Nephron progenitor cell (in vitro differentiated cells): ENCODE data around the gene ASXL1.

Experiments
- DNase-seq: peaks from one replicate; pipeline ENCODE4 v3.0.0; 2021
- H3K27ac Mint-ChIP-seq: 2 replicates; pipeline ENCODE4 v1.8.0; 2021; ENCODE audit warnings: mild to moderate bottlenecking, moderate library complexity, mixed read lengths
- H3K27me3 Mint-ChIP-seq: 2 replicates; pipeline ENCODE4 v1.8.0; 2021; ENCODE audit warnings: mild to moderate bottlenecking, low read depth, mixed read lengths; ENCODE audit not compliant: poor library complexity
- H3K36me3 Mint-ChIP-seq: 2 replicates; pipeline ENCODE4 v1.8.0; 2021; ENCODE audit warnings: low read depth, mixed read lengths
- H3K4me1 Mint-ChIP-seq: 2 replicates; pipeline ENCODE4 v1.8.0; 2021; ENCODE audit warnings: mixed read lengths
- H3K4me3 Mint-ChIP-seq: 2 replicates; pipeline ENCODE4 v1.8.0; 2021; ENCODE audit warnings: mild to moderate bottlenecking, moderate library complexity, mixed read lengths
- H3K9me3 Mint-ChIP-seq: 2 replicates; pipeline ENCODE4 v1.8.0; 2021; ENCODE audit warnings: mild to moderate bottlenecking, moderate library complexity, mixed read lengths
- CTCF ChIP-seq: fragments of 200-600 bp; sonication (generic); IDR thresholded peaks from 2 replicates; pipeline ENCODE4 v1.5.0; 2021; ENCODE audit warnings: antibody characterized with exemption

The ASXL1 gene

GRCh38 chr20:32468313-32468640 is 110.1 kb downstream of the ASXL1 start:
- Mint-ChIP-seq H3K4me3 (no peak overlapping the region), H3K27ac (no peak overlapping the region), H3K27me3 (no peaks in the 10 kb centered on the region), H3K4me1 (peaks cover 83% of the 10 kb centered on the region), H3K9me3 (no peaks in the 10 kb centered on the region), H3K36me3 (peaks cover 7% of the 10 kb centered on the region)
- DNase-seq = no peak
- TF ChIP-seq CTCF = no peak

DNA sequence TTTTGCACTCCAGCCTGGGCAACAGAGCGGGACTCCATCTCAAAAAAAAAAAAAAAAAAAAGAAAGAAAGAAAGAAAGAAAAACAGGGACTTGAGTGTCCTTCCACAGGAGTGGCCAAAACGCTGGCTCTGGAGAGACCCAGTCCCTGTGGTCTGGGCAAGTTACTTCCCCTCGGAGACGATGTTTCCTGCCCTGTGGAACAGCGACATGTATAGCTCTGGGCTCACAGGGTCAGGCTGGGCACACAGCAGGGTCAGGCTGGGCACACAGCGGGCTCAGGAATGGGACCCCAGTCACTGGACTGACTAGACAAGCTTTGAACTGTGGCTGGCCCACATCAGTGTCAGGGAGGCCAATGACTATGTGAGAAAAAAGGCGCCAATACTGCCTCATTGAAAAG is 110.7 kb downstream of the ASXL1 start:
- TF ChIP-seq CTCF = no peak
- Mint-ChIP-seq H3K36me3 (peaks cover 11% of the 10 kb centered on the region), H3K27me3 (no peaks in the 10 kb centered on the region), H3K4me1 (peaks cover 83% of the 10 kb centered on the region), H3K9me3 (no peaks in the 10 kb centered on the region), H3K4me3 (no peak overlapping the region), H3K27ac (no peak overlapping the region)
- DNase-seq = no peak

DNA sequence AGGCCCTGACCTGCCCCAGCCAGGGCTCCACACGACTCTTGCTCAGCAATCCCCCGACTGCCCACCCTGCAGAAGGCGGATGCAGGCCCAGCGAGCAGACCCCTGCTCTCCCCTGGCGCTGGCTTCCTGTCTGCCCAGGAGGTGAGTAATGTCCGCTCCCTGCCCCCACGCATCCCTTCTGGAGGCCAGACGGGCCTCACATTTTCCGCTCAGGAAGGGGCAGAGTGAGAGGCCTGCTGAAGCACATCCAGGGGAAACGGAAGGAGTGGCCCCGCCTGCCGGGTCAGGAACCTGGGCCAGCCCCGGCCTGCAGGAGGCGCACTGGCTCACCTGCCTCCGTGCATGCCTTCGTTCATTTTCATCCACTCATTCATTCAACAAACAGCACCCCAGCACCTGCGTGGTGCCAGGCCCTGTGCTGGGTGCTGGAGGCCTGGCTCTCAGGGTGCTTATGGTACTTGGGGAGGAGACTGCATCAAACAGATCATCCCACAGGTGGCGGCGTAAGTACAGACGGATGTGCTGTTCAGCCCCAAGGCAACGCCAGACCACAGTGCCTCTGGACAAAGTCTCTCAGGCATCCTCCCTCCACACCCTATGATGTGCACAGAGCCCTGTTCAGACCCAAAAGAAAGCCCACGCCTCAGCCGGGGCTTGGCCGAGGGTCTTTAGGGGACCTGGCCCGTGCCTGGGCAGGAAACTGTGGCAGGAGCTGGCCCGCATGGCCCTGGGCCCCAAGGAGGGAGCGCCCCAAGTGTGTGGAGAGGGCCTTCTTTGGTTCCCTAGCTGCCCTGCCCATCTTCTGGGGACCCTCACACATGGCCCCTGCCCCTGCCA is 112.1 kb downstream of the ASXL1 start:
- Mint-ChIP-seq H3K27ac (peak overlapping the region; percentile 97), H3K4me1 (peaks cover 81% of the 10 kb centered on the region), H3K4me3 (no peak overlapping the region), H3K27me3 (no peaks in the 10 kb centered on the region), H3K9me3 (no peaks in the 10 kb centered on the region), H3K36me3 (peaks cover 11% of the 10 kb centered on the region)
- peak; percentile 60 for DNase-seq
- peak; percentile 49 for TF ChIP-seq CTCF

DNA sequence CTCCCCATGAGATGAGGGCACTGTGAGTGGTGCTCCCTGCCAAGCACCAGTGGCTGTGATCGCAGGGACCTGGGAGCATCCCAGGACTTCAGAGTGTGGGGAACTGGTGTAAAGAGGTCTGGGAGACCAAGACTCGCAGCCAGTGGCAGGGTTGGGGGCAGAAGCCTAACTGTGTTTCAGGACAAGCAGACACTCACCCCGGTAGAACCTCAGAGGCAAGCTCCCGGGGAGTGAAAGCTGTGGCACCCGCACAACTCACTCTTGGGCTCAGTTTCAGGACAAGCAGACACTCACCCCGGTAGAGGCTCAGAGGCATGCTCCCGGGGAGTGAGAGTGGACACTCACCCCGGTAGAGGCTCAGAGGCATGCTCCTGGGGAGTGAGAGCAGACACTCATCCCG is 112.8 kb downstream of the ASXL1 start:
- Mint-ChIP-seq H3K27ac (peak overlapping the region; percentile 97), H3K36me3 (peaks cover 11% of the 10 kb centered on the region), H3K4me1 (peaks cover 81% of the 10 kb centered on the region), H3K9me3 (no peaks in the 10 kb centered on the region), H3K27me3 (no peaks in the 10 kb centered on the region), H3K4me3 (no peak overlapping the region)
- no peak for DNase-seq
- TF ChIP-seq CTCF = no peak

- no peak for DNase-seq
- TF ChIP-seq CTCF = no peak
- no peaks in the 10 kb centered on the region for H3K9me3 Mint-ChIP-seq
- no peak overlapping the region for H3K27ac Mint-ChIP-seq
- H3K27me3 Mint-ChIP-seq = no peaks in the 10 kb centered on the region
- peak overlapping the region; percentile 62 for H3K4me3 Mint-ChIP-seq
- H3K4me1 Mint-ChIP-seq = peaks cover 81% of the 10 kb centered on the region
- peaks cover 11% of the 10 kb centered on the region for H3K36me3 Mint-ChIP-seq
Measured at GRCh38 chr20:32472581-32473207, 114.6 kb downstream of the ASXL1 start.
